ENCODE measurements around the gene KRT24.

Gene KRT24

GRCh38 chr17:40727447-40728231 is 24.1 kb upstream of the KRT24 start:
- Histone ChIP-seq H3K9ac (ENCODE audit: insufficient read length, low read depth) (no peak overlapping the region), H3K4me1 (ENCODE audit: insufficient read depth, insufficient read length) (no peaks in the 10 kb centered on the region), H3K4me3 (ENCODE audit: insufficient read length, low read depth) (no peak overlapping the region), H3K36me3 (ENCODE audit: insufficient read depth, insufficient read length, low read length) (no peaks in the 10 kb centered on the region), H3K27me3 (ENCODE audit: insufficient read depth, insufficient read length) (no peaks in the 10 kb centered on the region), H3K9me3 (ENCODE audit: insufficient read depth, low read length) (0 out of 2 replicates have a peak, but pooled peaks cover 4% of the 10 kb centered on the region)
- TF ChIP-seq SUZ12 (IDR thresholded peaks at IDR 0.05; ENCODE audit: extremely low read depth, insufficient read depth, insufficient read length) (no peak), YY1 (IDR thresholded peaks at IDR 0.05; ENCODE audit: insufficient read depth, insufficient read length) (no peak), ZNF274 (IDR thresholded peaks at IDR 0.05; ENCODE audit: low read depth, low read length) (no peak)
- DNase-seq (ENCODE audit: low read depth, low spot score) = no peak

DNA sequence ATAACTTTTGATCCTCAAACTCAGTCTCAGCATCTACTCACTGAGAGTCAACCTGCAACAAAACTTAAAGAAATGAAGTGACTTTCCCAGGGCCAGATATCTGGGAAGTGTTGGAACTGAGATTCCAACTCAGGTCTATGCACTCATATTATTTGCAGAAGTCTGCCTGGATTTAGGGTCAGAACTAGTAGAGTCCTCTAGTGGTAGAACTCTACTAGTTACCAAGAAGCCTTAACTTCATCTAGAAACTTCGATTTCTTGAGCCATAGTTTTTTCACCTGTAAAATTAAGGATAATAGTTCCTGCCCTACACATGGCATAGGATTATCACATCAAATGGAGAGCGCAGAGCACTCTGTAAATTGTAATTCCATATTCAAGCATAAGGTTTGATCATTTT is 23.4 kb upstream of the KRT24 start:
- Histone ChIP-seq H3K9me3 (ENCODE audit: insufficient read depth, low read length) (0 out of 2 replicates have a peak, but pooled peaks cover 4% of the 10 kb centered on the region), H3K4me3 (ENCODE audit: insufficient read length, low read depth) (no peak overlapping the region), H3K36me3 (ENCODE audit: insufficient read depth, insufficient read length, low read length) (no peaks in the 10 kb centered on the region), H3K27me3 (ENCODE audit: insufficient read depth, insufficient read length) (no peaks in the 10 kb centered on the region), H3K4me1 (ENCODE audit: insufficient read depth, insufficient read length) (no peaks in the 10 kb centered on the region), H3K9ac (ENCODE audit: insufficient read length, low read depth) (no peak overlapping the region)
- DNase-seq (ENCODE audit: low read depth, low spot score) = no peak
- no peak for TF ChIP-seq ZNF274 (IDR thresholded peaks at IDR 0.05; ENCODE audit: low read depth, low read length)
- TF ChIP-seq SUZ12 (IDR thresholded peaks at IDR 0.05; ENCODE audit: extremely low read depth, insufficient read depth, insufficient read length) = no peak
- TF ChIP-seq YY1 (IDR thresholded peaks at IDR 0.05; ENCODE audit: insufficient read depth, insufficient read length) = no peak

GRCh38 chr17:40724656-40725055 is 21.1 kb upstream of the KRT24 start:
- DNase-seq (ENCODE audit: low read depth, low spot score) = no peak
- no peak for TF ChIP-seq YY1 (IDR thresholded peaks at IDR 0.05; ENCODE audit: insufficient read depth, insufficient read length)
- no peak for TF ChIP-seq ZNF274 (IDR thresholded peaks at IDR 0.05; ENCODE audit: low read depth, low read length)
- 0 out of 2 replicates have a peak, but pooled peaks cover 4% of the 10 kb centered on the region for H3K9me3 ChIP-seq (ENCODE audit: insufficient read depth, low read length)
- no peaks in the 10 kb centered on the region for H3K27me3 ChIP-seq (ENCODE audit: insufficient read depth, insufficient read length)
- no peak overlapping the region for H3K9ac ChIP-seq (ENCODE audit: insufficient read length, low read depth)
- H3K4me1 ChIP-seq (ENCODE audit: insufficient read depth, insufficient read length) = no peaks in the 10 kb centered on the region
- no peak overlapping the region for H3K4me3 ChIP-seq (ENCODE audit: insufficient read length, low read depth)
- H3K36me3 ChIP-seq (ENCODE audit: insufficient read depth, insufficient read length, low read length) = no peaks in the 10 kb centered on the region

DNA sequence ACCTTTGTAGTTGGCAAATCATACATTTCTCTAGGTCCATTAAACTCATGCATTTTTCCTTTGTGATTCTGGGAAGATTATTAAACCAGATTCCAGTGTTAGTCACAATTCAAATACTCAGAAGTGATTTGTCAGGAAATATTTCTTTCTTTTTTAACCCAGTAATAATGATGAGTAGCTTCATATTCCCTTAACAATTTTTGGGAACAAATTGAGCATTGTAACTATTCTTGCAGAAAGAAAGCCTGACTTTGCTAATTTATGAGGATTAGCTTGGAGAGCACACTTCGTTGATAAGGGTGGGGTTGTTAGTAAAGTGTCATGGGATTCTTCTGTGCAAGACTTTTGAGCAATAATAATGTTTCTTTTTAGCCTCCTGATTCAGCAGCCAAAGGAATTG is 18.7 kb upstream of the KRT24 start:
- H3K9ac ChIP-seq (ENCODE audit: insufficient read length, low read depth) = no peak overlapping the region
- H3K9me3 ChIP-seq (ENCODE audit: insufficient read depth, low read length) = 0 out of 2 replicates have a peak, but pooled peaks cover 4% of the 10 kb centered on the region
- H3K36me3 ChIP-seq (ENCODE audit: insufficient read depth, insufficient read length, low read length) = no peaks in the 10 kb centered on the region
- no peak for DNase-seq (ENCODE audit: low read depth, low spot score)
- H3K4me1 ChIP-seq (ENCODE audit: insufficient read depth, insufficient read length) = no peaks in the 10 kb centered on the region
- no peak overlapping the region for H3K4me3 ChIP-seq (ENCODE audit: insufficient read length, low read depth)
- H3K27me3 ChIP-seq (ENCODE audit: insufficient read depth, insufficient read length) = no peaks in the 10 kb centered on the region
- no peak for TF ChIP-seq ZNF274 (IDR thresholded peaks at IDR 0.05; ENCODE audit: low read depth, low read length)
- no peak for TF ChIP-seq YY1 (IDR thresholded peaks at IDR 0.05; ENCODE audit: insufficient read depth, insufficient read length)
- TF ChIP-seq SUZ12 (IDR thresholded peaks at IDR 0.05; ENCODE audit: extremely low read depth, insufficient read depth, insufficient read length) = no peak

GRCh38 chr17:40720899-40721298 is 17.3 kb upstream of the KRT24 start:
- Histone ChIP-seq H3K9ac (ENCODE audit: insufficient read length, low read depth) (no peak overlapping the region), H3K36me3 (ENCODE audit: insufficient read depth, insufficient read length, low read length) (no peaks in the 10 kb centered on the region), H3K9me3 (ENCODE audit: insufficient read depth, low read length) (0 out of 2 replicates have a peak, but pooled peaks cover 4% of the 10 kb centered on the region), H3K4me3 (ENCODE audit: insufficient read length, low read depth) (no peak overlapping the region), H3K4me1 (ENCODE audit: insufficient read depth, insufficient read length) (no peaks in the 10 kb centered on the region), H3K27me3 (ENCODE audit: insufficient read depth, insufficient read length) (no peaks in the 10 kb centered on the region)
- no peak for DNase-seq (ENCODE audit: low read depth, low spot score)
- TF ChIP-seq ZNF274 (IDR thresholded peaks at IDR 0.05; ENCODE audit: low read depth, low read length) (no peak), SUZ12 (IDR thresholded peaks at IDR 0.05; ENCODE audit: extremely low read depth, insufficient read depth, insufficient read length) (no peak), YY1 (IDR thresholded peaks at IDR 0.05; ENCODE audit: insufficient read depth, insufficient read length) (no peak)

- H3K36me3 ChIP-seq (ENCODE audit: insufficient read depth, insufficient read length, low read length) = no peaks in the 10 kb centered on the region
- no peak overlapping the region for H3K4me3 ChIP-seq (ENCODE audit: insufficient read length, low read depth)
- H3K27me3 ChIP-seq (ENCODE audit: insufficient read depth, insufficient read length) = no peaks in the 10 kb centered on the region
- DNase-seq (ENCODE audit: low read depth, low spot score) = no peak
- H3K9me3 ChIP-seq (ENCODE audit: insufficient read depth, low read length) = no peaks in the 10 kb centered on the region
- H3K4me1 ChIP-seq (ENCODE audit: insufficient read depth, insufficient read length) = no peaks in the 10 kb centered on the region
- TF ChIP-seq ZNF274 (IDR thresholded peaks at IDR 0.05; ENCODE audit: low read depth, low read length) = no peak
- no peak overlapping the region for H3K9ac ChIP-seq (ENCODE audit: insufficient read length, low read depth)
Observed at GRCh38 chr17:40718930-40719329, 15.4 kb upstream of the KRT24 start.

GRCh38 chr17:40717776-40718175 is 14.2 kb upstream of the KRT24 start:
- H3K4me1 ChIP-seq (ENCODE audit: insufficient read depth, insufficient read length) = no peaks in the 10 kb centered on the region
- H3K27me3 ChIP-seq (ENCODE audit: insufficient read depth, insufficient read length) = no peaks in the 10 kb centered on the region
- H3K36me3 ChIP-seq (ENCODE audit: insufficient read depth, insufficient read length, low read length) = no peaks in the 10 kb centered on the region
- H3K4me3 ChIP-seq (ENCODE audit: insufficient read length, low read depth) = no peak overlapping the region
- no peak for DNase-seq (ENCODE audit: low read depth, low spot score)
- no peak overlapping the region for H3K9ac ChIP-seq (ENCODE audit: insufficient read length, low read depth)
- TF ChIP-seq SUZ12 (IDR thresholded peaks at IDR 0.05; ENCODE audit: extremely low read depth, insufficient read depth, insufficient read length) = no peak
- H3K9me3 ChIP-seq (ENCODE audit: insufficient read depth, low read length) = no peaks in the 10 kb centered on the region; the same call in 1 of the 2 replicates

All from NT2/D1 (cell line).